Peyer's patch (tissue), 4 donors: ENCODE measurements around the gene HNRNPA1L2.

Source experiments
- CTCF ChIP-seq, 6 experiments: fragments of 450-650 bp in 4 of 6; fragments of 200-600 bp in 2 of 6; sonication (generic) in 1 of 6; IDR thresholded peaks; one replicate each; pipeline ENCODE4 v1.5.1; 2017 to 2019; ENCODE audit warnings: antibody characterized with exemption in 6 of 6, mild to moderate bottlenecking in 3 of 6, moderate library complexity in 1 of 6
- POLR2A ChIP-seq, 2 donors: fragments of 450-650 bp; IDR thresholded peaks; one replicate each; pipeline ENCODE4 v1.5.1; 2017; ENCODE audit warnings: antibody characterized with exemption in 2 of 2, mild to moderate bottlenecking in 2 of 2, moderate library complexity in 2 of 2

- TF ChIP-seq CTCF (IDR thresholded peaks at IDR 0.05) (peak in 4 of 6 experiments; percentile 18 to 41 (median 28)), POLR2A (IDR thresholded peaks at IDR 0.05) (no peak)
Observed at GRCh38 chr13:52665325-52665724, 23.1 kb downstream of the HNRNPA1L2 start.
